GM06990 (cell line): ENCODE results near the gene P2RY6.

Experiments used
- DNase-seq: peaks from one replicate; pipeline ENCODE4 v3.0.0-alpha.2; 2011; ENCODE audit not compliant: insufficient read length; ENCODE audit errors: extremely low read depth
- H3K27me3 ChIP-seq: replicated peaks from 2 replicates; pipeline ENCODE4 v1.6.0; 2011; ENCODE audit warnings: low read length; ENCODE audit not compliant: control insufficient read depth, insufficient read depth
- H3K36me3 ChIP-seq: 2 replicates; pipeline ENCODE4 v1.5.1; 2011; ENCODE audit warnings: low read length; ENCODE audit not compliant: control insufficient read depth, insufficient read depth
- H3K4me3 ChIP-seq: replicated peaks from 2 replicates; pipeline ENCODE4 v1.5.1; 2011; ENCODE audit warnings: low read depth, mild to moderate bottlenecking, control low read depth, low read length
- TF ChIP-seq, protein P1 (sequence below): IDR thresholded peaks from 2 replicates; pipeline ENCODE4 v1.5.1; 2011; ENCODE audit warnings: low read length, control low read depth, mild to moderate bottlenecking, inconsistent platforms; ENCODE audit not compliant: insufficient read depth, poor library complexity, severe bottlenecking

The P2RY6 gene, protein sequence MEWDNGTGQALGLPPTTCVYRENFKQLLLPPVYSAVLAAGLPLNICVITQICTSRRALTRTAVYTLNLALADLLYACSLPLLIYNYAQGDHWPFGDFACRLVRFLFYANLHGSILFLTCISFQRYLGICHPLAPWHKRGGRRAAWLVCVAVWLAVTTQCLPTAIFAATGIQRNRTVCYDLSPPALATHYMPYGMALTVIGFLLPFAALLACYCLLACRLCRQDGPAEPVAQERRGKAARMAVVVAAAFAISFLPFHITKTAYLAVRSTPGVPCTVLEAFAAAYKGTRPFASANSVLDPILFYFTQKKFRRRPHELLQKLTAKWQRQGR

GRCh38 chr11:73271936-73272679, at the start of gene P2RY6:
Gene P2RY6, plus strand, starts transcription at chr11:73272338. Its CDS starts 24,181 bp downstream, at chr11:73296519.
- Histone ChIP-seq H3K36me3 (no peaks in the 10 kb centered on the region), H3K4me3 (no peak within 1 kb of the TSS), H3K27me3 (no peaks in the 10 kb centered on the region)
- no peak for DNase-seq
- TF ChIP-seq, protein P1, sequence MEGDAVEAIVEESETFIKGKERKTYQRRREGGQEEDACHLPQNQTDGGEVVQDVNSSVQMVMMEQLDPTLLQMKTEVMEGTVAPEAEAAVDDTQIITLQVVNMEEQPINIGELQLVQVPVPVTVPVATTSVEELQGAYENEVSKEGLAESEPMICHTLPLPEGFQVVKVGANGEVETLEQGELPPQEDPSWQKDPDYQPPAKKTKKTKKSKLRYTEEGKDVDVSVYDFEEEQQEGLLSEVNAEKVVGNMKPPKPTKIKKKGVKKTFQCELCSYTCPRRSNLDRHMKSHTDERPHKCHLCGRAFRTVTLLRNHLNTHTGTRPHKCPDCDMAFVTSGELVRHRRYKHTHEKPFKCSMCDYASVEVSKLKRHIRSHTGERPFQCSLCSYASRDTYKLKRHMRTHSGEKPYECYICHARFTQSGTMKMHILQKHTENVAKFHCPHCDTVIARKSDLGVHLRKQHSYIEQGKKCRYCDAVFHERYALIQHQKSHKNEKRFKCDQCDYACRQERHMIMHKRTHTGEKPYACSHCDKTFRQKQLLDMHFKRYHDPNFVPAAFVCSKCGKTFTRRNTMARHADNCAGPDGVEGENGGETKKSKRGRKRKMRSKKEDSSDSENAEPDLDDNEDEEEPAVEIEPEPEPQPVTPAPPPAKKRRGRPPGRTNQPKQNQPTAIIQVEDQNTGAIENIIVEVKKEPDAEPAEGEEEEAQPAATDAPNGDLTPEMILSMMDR = no peak

- Histone ChIP-seq H3K36me3 (no peaks in the 10 kb centered on the region), H3K4me3 (no peak overlapping the region), H3K27me3 (no peaks in the 10 kb centered on the region; the same call in none of the 2 replicates)
- DNase-seq = no peak
- TF ChIP-seq, protein P1 = no peak
These were observed 48.0 kb upstream of the P2RY6 start for GRCh38 chr11:73223998-73224730.

- DNase-seq = no peak
- Histone ChIP-seq H3K27me3 (no peaks in the 10 kb centered on the region; the same call in 1 of the 2 replicates), H3K4me3 (no peak overlapping the region), H3K36me3 (no peaks in the 10 kb centered on the region)
- TF ChIP-seq, protein P1 = no peak
These were observed 47.0 kb upstream of the P2RY6 start for GRCh38 chr11:73225001-73225686.

GRCh38 chr11:73225851-73226250, 46.3 kb upstream of the P2RY6 start:
- Histone ChIP-seq H3K36me3 (no peaks in the 10 kb centered on the region), H3K27me3 (no peaks in the 10 kb centered on the region; the same call in 1 of the 2 replicates), H3K4me3 (no peak overlapping the region)
- no peak for DNase-seq
- TF ChIP-seq, protein P1 = no peak

GRCh38 chr11:73226297-73227006, 45.7 kb upstream of the P2RY6 start:
- H3K27me3 ChIP-seq = no peaks in the 10 kb centered on the region; the same call in 1 of the 2 replicates
- TF ChIP-seq, protein P1 = no peak
- no peak overlapping the region for H3K4me3 ChIP-seq
- DNase-seq = no peak
- no peaks in the 10 kb centered on the region for H3K36me3 ChIP-seq
